Measurements from ENCODE around the gene THAP8. TPM values are rescaled to one million over a fixed set of nuclear protein-coding genes. Genes with fewer than 3 reads are reported as not detected.

THAP8 gene
- total RNA-seq, 1 donor from 2014 or later, result 6.0 TPM

GRCh38 chr19:36049080-36049698 is 4.9 kb downstream of the THAP8 start:
- Mint-ChIP-seq H3K4me3 (ENCODE audit: unreplicated experiment) (no peak overlapping the region), H3K27ac (ENCODE audit: unreplicated experiment) (no peak overlapping the region), H3K27me3 (ENCODE audit: low read depth, unreplicated experiment) (no peaks in the 10 kb centered on the region), H3K9me3 (ENCODE audit: unreplicated experiment) (no peaks in the 10 kb centered on the region), H3K36me3 (ENCODE audit: low read depth, unreplicated experiment) (peaks cover 9% of the 10 kb centered on the region), H3K4me1 (ENCODE audit: low read depth, unreplicated experiment) (no peaks in the 10 kb centered on the region)
- FAIRE-seq (no peak), DNase-seq (ENCODE audit: low read depth) (no peak)
- Histone ChIP-seq H3K4me2 (ENCODE audit: low read length) (no peak overlapping the region), H3K9ac (ENCODE audit: low read length) (no peak overlapping the region), H3K9me3 (ENCODE audit: insufficient read depth, low read depth, low read length) (no peaks in the 10 kb centered on the region), H3K4me3 (ENCODE audit: insufficient read depth, low read depth, low read length) (no peak overlapping the region), H3K27ac (ENCODE audit: low read depth, low read length) (no peak overlapping the region), H2AFZ (ENCODE audit: low read depth, low read length) (no peak overlapping the region), H3K4me1 (ENCODE audit: insufficient read depth, low read length) (peaks cover 3% of the 10 kb centered on the region), H3K79me2 (ENCODE audit: insufficient read depth, low read length) (no peaks in the 10 kb centered on the region), H3K27me3 (ENCODE audit: insufficient read depth, low read length) (no peaks in the 10 kb centered on the region), H3K36me3 (ENCODE audit: insufficient read depth, low read length) (no peaks in the 10 kb centered on the region), H4K20me1 (ENCODE audit: insufficient read depth, low read length) (no peaks in the 10 kb centered on the region)
- TF ChIP-seq EZH2 (IDR thresholded peaks at IDR 0.05; ENCODE audit: insufficient read depth, low read length), result no peak
- TF ChIP-seq CTCF (IDR thresholded peaks at IDR 0.05; ENCODE audit: insufficient read depth, low read depth, low read length), result no peak

GRCh38 chr19:36047835-36048234 is 6.2 kb downstream of the THAP8 start:
- H3K27me3 Mint-ChIP-seq (ENCODE audit: low read depth, unreplicated experiment), result no peaks in the 10 kb centered on the region
- FAIRE-seq (no peak), DNase-seq (ENCODE audit: low read depth) (no peak)
- H2AFZ ChIP-seq (ENCODE audit: low read depth, low read length), result no peak overlapping the region
- no peaks in the 10 kb centered on the region for H4K20me1 ChIP-seq (ENCODE audit: insufficient read depth, low read length)
- H3K27ac Mint-ChIP-seq (ENCODE audit: unreplicated experiment), result no peak overlapping the region
- no peak overlapping the region for H3K9ac ChIP-seq (ENCODE audit: low read length)
- no peaks in the 10 kb centered on the region for H3K4me1 ChIP-seq (ENCODE audit: insufficient read depth, low read length)
- H3K4me3 Mint-ChIP-seq (ENCODE audit: unreplicated experiment), result no peak overlapping the region
- H3K4me3 ChIP-seq (ENCODE audit: insufficient read depth, low read depth, low read length), result no peak overlapping the region
- no peaks in the 10 kb centered on the region for H3K9me3 ChIP-seq (ENCODE audit: insufficient read depth, low read depth, low read length)
- no peaks in the 10 kb centered on the region for H3K27me3 ChIP-seq (ENCODE audit: insufficient read depth, low read length)
- TF ChIP-seq EZH2 (IDR thresholded peaks at IDR 0.05; ENCODE audit: insufficient read depth, low read length), result no peak
- no peak for TF ChIP-seq CTCF (IDR thresholded peaks at IDR 0.05; ENCODE audit: insufficient read depth, low read depth, low read length)
- no peaks in the 10 kb centered on the region for H3K79me2 ChIP-seq (ENCODE audit: insufficient read depth, low read length)
- peaks cover 11% of the 10 kb centered on the region for H3K36me3 Mint-ChIP-seq (ENCODE audit: low read depth, unreplicated experiment)
- H3K27ac ChIP-seq (ENCODE audit: low read depth, low read length), result no peak overlapping the region
- no peak overlapping the region for H3K4me2 ChIP-seq (ENCODE audit: low read length)
- H3K9me3 Mint-ChIP-seq (ENCODE audit: unreplicated experiment), result no peaks in the 10 kb centered on the region
- no peaks in the 10 kb centered on the region for H3K4me1 Mint-ChIP-seq (ENCODE audit: low read depth, unreplicated experiment)
- no peaks in the 10 kb centered on the region for H3K36me3 ChIP-seq (ENCODE audit: insufficient read depth, low read length)

- no peak for FAIRE-seq
- H3K27ac Mint-ChIP-seq (ENCODE audit: unreplicated experiment), result no peak overlapping the region
Observed at GRCh38 chr19:36046443-36047050, 7.5 kb downstream of the THAP8 start.

More at GRCh38 chr19:36046443-36047050, 7.5 kb downstream of the THAP8 start:
- H4K20me1 ChIP-seq (ENCODE audit: insufficient read depth, low read length), result no peaks in the 10 kb centered on the region
- no peak overlapping the region for H3K27ac ChIP-seq (ENCODE audit: low read depth, low read length)
- peaks cover 11% of the 10 kb centered on the region for H3K36me3 Mint-ChIP-seq (ENCODE audit: low read depth, unreplicated experiment)
- H3K9me3 ChIP-seq (ENCODE audit: insufficient read depth, low read depth, low read length), result no peaks in the 10 kb centered on the region
- no peak for DNase-seq (ENCODE audit: low read depth)
- no peak overlapping the region for H2AFZ ChIP-seq (ENCODE audit: low read depth, low read length)
- H3K36me3 ChIP-seq (ENCODE audit: insufficient read depth, low read length), result no peaks in the 10 kb centered on the region
- no peak overlapping the region for H3K4me3 Mint-ChIP-seq (ENCODE audit: unreplicated experiment)
- peaks cover 8% of the 10 kb centered on the region for H3K4me1 Mint-ChIP-seq (ENCODE audit: low read depth, unreplicated experiment)
- H3K27me3 ChIP-seq (ENCODE audit: insufficient read depth, low read length), result no peaks in the 10 kb centered on the region
- no peaks in the 10 kb centered on the region for H3K79me2 ChIP-seq (ENCODE audit: insufficient read depth, low read length)
- no peak overlapping the region for H3K4me3 ChIP-seq (ENCODE audit: insufficient read depth, low read depth, low read length)
- TF ChIP-seq EZH2 (IDR thresholded peaks at IDR 0.05; ENCODE audit: insufficient read depth, low read length), result no peak
- no peak for TF ChIP-seq CTCF (IDR thresholded peaks at IDR 0.05; ENCODE audit: insufficient read depth, low read depth, low read length)
- H3K4me2 ChIP-seq (ENCODE audit: low read length), result no peak overlapping the region
- no peak overlapping the region for H3K9ac ChIP-seq (ENCODE audit: low read length)
- H3K4me1 ChIP-seq (ENCODE audit: insufficient read depth, low read length), result peaks cover 3% of the 10 kb centered on the region
- no peaks in the 10 kb centered on the region for H3K27me3 Mint-ChIP-seq (ENCODE audit: low read depth, unreplicated experiment)
- no peaks in the 10 kb centered on the region for H3K9me3 Mint-ChIP-seq (ENCODE audit: unreplicated experiment)

Measured in astrocyte (in vitro differentiated cells and primary cell).